H1 (cell line): Measurements from ENCODE around the gene PTTG2. TPM values are rescaled to one million over a fixed set of nuclear protein-coding genes. Genes with fewer than 3 reads are reported as not detected.

Source experiments
- EZH2 ChIP-seq: fragments of 200-600 bp; sonication (generic); IDR thresholded peaks from 2 replicates; pipeline ENCODE4 v1.7.1; 2012; ENCODE audit warnings: low read depth, mild to moderate bottlenecking, moderate library complexity, low read length, inconsistent platforms; ENCODE audit not compliant: severe bottlenecking
- FOSL1 ChIP-seq: IDR thresholded peaks from 2 replicates; pipeline ENCODE4 v1.6.1; 2011; ENCODE audit warnings: mild to moderate bottlenecking, low read depth, low read length, moderate library complexity; ENCODE audit not compliant: insufficient read depth
- PHF8 ChIP-seq: fragments of 200-600 bp; sonication (generic); conservative IDR thresholded peaks from 2 replicates; pipeline ENCODE4 v1.7.1; 2012; ENCODE audit warnings: low read depth, mild to moderate bottlenecking, inconsistent platforms, low read length, moderate library complexity
- TCF12 ChIP-seq: IDR thresholded peaks from 2 replicates; pipeline ENCODE4 v1.6.1; 2011; ENCODE audit warnings: low read depth, mild to moderate bottlenecking, low read length
- polyA plus RNA-seq, 7 experiments: library from polyadenylated mRNA; depleted of rRNA in 3 of 7; stranded (reverse) in 5 of 7; unstranded in 2 of 7; fragments of >200 nt in 5 of 7; fragments of 200-250 nt in 2 of 7; gene quantifications; 1 replicate in 5 of 7; 2 replicates in 1 of 7; 4 replicates in 1 of 7; pipeline versions ENCODE4 v1.2.1 to v1.2.3, GENCODE V29; 2011 to 2013; ENCODE audit warnings: missing spikeins in 2 of 7, mixed read lengths in 2 of 7
- total RNA-seq: library from RNA; stranded (reverse); fragmentation: NEBNext Ultra II Directional; extraction: Animal tissue kit (Norgen Biotek cat#: 25700); gene quantifications from 2 replicates; pipeline ENCODE4 v1.2.1, GENCODE V29; 2021
- TF ChIP-seq, protein P1 (sequence below): IDR thresholded peaks from 2 replicates; pipeline ENCODE4 v1.6.1; 2012; ENCODE audit warnings: inconsistent platforms
- TF ChIP-seq, protein P2 (sequence below): IDR thresholded peaks from 2 replicates; pipeline ENCODE4 v1.6.1; 2011; ENCODE audit warnings: low read depth, mild to moderate bottlenecking, low read length; ENCODE audit not compliant: insufficient read depth
- TF ChIP-seq, protein P3 (sequence below): fragments of 300-600 bp; sonication (generic); IDR thresholded peaks from 2 replicates; pipeline ENCODE4 v1.7.1; 2012; ENCODE audit warnings: low read length, moderate library complexity, mild to moderate bottlenecking, inconsistent platforms; ENCODE audit not compliant: insufficient replicate concordance

Gene PTTG2
- total and polyA plus RNA-seq, 2 of the 8 experiments (the other 6 are each of a cell fraction or from before 2014, with no cell fraction given): not detected

- TF ChIP-seq, protein P1, sequence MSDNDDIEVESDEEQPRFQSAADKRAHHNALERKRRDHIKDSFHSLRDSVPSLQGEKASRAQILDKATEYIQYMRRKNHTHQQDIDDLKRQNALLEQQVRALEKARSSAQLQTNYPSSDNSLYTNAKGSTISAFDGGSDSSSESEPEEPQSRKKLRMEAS: no peak
- no peak for TF ChIP-seq TCF12
- TF ChIP-seq FOSL1: no peak
- no peak for TF ChIP-seq PHF8
- no peak for TF ChIP-seq EZH2
- TF ChIP-seq, protein P2, sequence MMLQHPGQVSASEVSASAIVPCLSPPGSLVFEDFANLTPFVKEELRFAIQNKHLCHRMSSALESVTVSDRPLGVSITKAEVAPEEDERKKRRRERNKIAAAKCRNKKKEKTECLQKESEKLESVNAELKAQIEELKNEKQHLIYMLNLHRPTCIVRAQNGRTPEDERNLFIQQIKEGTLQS: no peak
- TF ChIP-seq, protein P3, sequence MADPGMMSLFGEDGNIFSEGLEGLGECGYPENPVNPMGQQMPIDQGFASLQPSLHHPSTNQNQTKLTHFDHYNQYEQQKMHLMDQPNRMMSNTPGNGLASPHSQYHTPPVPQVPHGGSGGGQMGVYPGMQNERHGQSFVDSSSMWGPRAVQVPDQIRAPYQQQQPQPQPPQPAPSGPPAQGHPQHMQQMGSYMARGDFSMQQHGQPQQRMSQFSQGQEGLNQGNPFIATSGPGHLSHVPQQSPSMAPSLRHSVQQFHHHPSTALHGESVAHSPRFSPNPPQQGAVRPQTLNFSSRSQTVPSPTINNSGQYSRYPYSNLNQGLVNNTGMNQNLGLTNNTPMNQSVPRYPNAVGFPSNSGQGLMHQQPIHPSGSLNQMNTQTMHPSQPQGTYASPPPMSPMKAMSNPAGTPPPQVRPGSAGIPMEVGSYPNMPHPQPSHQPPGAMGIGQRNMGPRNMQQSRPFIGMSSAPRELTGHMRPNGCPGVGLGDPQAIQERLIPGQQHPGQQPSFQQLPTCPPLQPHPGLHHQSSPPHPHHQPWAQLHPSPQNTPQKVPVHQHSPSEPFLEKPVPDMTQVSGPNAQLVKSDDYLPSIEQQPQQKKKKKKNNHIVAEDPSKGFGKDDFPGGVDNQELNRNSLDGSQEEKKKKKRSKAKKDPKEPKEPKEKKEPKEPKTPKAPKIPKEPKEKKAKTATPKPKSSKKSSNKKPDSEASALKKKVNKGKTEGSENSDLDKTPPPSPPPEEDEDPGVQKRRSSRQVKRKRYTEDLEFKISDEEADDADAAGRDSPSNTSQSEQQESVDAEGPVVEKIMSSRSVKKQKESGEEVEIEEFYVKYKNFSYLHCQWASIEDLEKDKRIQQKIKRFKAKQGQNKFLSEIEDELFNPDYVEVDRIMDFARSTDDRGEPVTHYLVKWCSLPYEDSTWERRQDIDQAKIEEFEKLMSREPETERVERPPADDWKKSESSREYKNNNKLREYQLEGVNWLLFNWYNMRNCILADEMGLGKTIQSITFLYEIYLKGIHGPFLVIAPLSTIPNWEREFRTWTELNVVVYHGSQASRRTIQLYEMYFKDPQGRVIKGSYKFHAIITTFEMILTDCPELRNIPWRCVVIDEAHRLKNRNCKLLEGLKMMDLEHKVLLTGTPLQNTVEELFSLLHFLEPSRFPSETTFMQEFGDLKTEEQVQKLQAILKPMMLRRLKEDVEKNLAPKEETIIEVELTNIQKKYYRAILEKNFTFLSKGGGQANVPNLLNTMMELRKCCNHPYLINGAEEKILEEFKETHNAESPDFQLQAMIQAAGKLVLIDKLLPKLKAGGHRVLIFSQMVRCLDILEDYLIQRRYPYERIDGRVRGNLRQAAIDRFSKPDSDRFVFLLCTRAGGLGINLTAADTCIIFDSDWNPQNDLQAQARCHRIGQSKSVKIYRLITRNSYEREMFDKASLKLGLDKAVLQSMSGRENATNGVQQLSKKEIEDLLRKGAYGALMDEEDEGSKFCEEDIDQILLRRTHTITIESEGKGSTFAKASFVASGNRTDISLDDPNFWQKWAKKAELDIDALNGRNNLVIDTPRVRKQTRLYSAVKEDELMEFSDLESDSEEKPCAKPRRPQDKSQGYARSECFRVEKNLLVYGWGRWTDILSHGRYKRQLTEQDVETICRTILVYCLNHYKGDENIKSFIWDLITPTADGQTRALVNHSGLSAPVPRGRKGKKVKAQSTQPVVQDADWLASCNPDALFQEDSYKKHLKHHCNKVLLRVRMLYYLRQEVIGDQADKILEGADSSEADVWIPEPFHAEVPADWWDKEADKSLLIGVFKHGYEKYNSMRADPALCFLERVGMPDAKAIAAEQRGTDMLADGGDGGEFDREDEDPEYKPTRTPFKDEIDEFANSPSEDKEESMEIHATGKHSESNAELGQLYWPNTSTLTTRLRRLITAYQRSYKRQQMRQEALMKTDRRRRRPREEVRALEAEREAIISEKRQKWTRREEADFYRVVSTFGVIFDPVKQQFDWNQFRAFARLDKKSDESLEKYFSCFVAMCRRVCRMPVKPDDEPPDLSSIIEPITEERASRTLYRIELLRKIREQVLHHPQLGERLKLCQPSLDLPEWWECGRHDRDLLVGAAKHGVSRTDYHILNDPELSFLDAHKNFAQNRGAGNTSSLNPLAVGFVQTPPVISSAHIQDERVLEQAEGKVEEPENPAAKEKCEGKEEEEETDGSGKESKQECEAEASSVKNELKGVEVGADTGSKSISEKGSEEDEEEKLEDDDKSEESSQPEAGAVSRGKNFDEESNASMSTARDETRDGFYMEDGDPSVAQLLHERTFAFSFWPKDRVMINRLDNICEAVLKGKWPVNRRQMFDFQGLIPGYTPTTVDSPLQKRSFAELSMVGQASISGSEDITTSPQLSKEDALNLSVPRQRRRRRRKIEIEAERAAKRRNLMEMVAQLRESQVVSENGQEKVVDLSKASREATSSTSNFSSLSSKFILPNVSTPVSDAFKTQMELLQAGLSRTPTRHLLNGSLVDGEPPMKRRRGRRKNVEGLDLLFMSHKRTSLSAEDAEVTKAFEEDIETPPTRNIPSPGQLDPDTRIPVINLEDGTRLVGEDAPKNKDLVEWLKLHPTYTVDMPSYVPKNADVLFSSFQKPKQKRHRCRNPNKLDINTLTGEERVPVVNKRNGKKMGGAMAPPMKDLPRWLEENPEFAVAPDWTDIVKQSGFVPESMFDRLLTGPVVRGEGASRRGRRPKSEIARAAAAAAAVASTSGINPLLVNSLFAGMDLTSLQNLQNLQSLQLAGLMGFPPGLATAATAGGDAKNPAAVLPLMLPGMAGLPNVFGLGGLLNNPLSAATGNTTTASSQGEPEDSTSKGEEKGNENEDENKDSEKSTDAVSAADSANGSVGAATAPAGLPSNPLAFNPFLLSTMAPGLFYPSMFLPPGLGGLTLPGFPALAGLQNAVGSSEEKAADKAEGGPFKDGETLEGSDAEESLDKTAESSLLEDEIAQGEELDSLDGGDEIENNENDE: no peak
- TF ChIP-seq, all 59 proteins: peak for 0
Observed at GRCh38 chr4:37985730-37986275, 25.6 kb downstream of the PTTG2 start (continued).
